Neural progenitor cell (in vitro differentiated cells): ENCODE results near the gene CEBPA. TPM values are rescaled to one million over a fixed set of nuclear protein-coding genes. Genes with fewer than 3 reads are reported as not detected.

Source experiments
- DNase-seq: peaks from one replicate; pipeline ENCODE4 v3.0.0-alpha.2; 2016; ENCODE audit warnings: low spot score
- H2AFZ ChIP-seq: fragments of 200-600 bp; sonication (generic); replicated peaks from 2 replicates; pipeline ENCODE4 v1.6.1; 2016; ENCODE audit warnings: antibody characterized with exemption
- H3F3A ChIP-seq: fragments of 200-600 bp; sonication (generic); 2 replicates; pipeline ENCODE4 v1.6.1; 2016; ENCODE audit warnings: antibody characterized with exemption, low read depth
- H3K27ac ChIP-seq: fragments of 200-600 bp; sonication (generic); 2 replicates; pipeline ENCODE4 v1.5.1; 2016; ENCODE audit warnings: mild to moderate bottlenecking
- H3K27me3 ChIP-seq: fragments of 200-600 bp; sonication (generic); 2 replicates; pipeline ENCODE4 v1.6.1; 2016; ENCODE audit warnings: mild to moderate bottlenecking, moderate library complexity
- H3K36me3 ChIP-seq: fragments of 200-600 bp; sonication (generic); 2 replicates; pipeline ENCODE4 v1.5.1; 2016
- H3K4me1 ChIP-seq: fragments of 200-600 bp; sonication (generic); 2 replicates; pipeline ENCODE4 v1.6.1; 2016; ENCODE audit warnings: mixed run types
- H3K4me2 ChIP-seq: fragments of 200-600 bp; sonication (generic); 2 replicates; pipeline ENCODE4 v1.6.1; 2016
- H3K4me3 ChIP-seq: fragments of 200-600 bp; sonication (generic); 2 replicates; pipeline ENCODE4 v1.5.1; 2016
- H3K79me2 ChIP-seq: fragments of 200-600 bp; sonication (generic); 2 replicates; pipeline ENCODE4 v1.6.1; 2016; ENCODE audit warnings: low read depth
- H3K9ac ChIP-seq: fragments of 200-600 bp; sonication (generic); 2 replicates; pipeline ENCODE4 v1.6.1; 2016
- H3K9me3 ChIP-seq: fragments of 200-600 bp; sonication (generic); 2 replicates; pipeline ENCODE4 v1.5.1; 2016; ENCODE audit warnings: low read depth
- H4K20me1 ChIP-seq: fragments of 200-600 bp; sonication (generic); 2 replicates; pipeline ENCODE4 v1.6.1; 2016; ENCODE audit warnings: low read depth
- H3K27ac Mint-ChIP-seq: 3 replicates; pipeline ENCODE4 v1.8.0; 2021; ENCODE audit warnings: mixed read lengths
- H3K27me3 Mint-ChIP-seq: 2 replicates; pipeline ENCODE4 v1.8.0; 2022; ENCODE audit warnings: low read depth, mild to moderate bottlenecking, inconsistent platforms, moderate library complexity, mixed read lengths; ENCODE audit not compliant: insufficient read depth
- H3K36me3 Mint-ChIP-seq: 3 replicates; pipeline ENCODE4 v1.8.0; 2021; ENCODE audit warnings: mixed read lengths
- H3K4me1 Mint-ChIP-seq: 3 replicates; pipeline ENCODE4 v1.8.0; 2021; ENCODE audit warnings: mixed read lengths
- H3K4me3 Mint-ChIP-seq: 3 replicates; pipeline ENCODE4 v1.8.0; 2021; ENCODE audit warnings: mild to moderate bottlenecking, moderate library complexity, mixed read lengths
- H3K9me3 Mint-ChIP-seq: 3 replicates; pipeline ENCODE4 v1.8.0; 2020; ENCODE audit warnings: mixed read lengths
- CTCF ChIP-seq: fragments of 200-600 bp; sonication (generic); IDR thresholded peaks from 2 replicates; pipeline ENCODE4 v1.5.1; 2017; ENCODE audit warnings: antibody characterized with exemption, mild to moderate bottlenecking
- EZH2 ChIP-seq: fragments of 200-600 bp; sonication (generic); IDR thresholded peaks from 2 replicates; pipeline ENCODE4 v1.6.1; 2017; ENCODE audit warnings: antibody characterized with exemption, mild to moderate bottlenecking, moderate library complexity
- EZH2phosphoT487 ChIP-seq: fragments of 200-600 bp; sonication (generic); IDR thresholded peaks from 2 replicates; pipeline ENCODE4 v1.6.1; 2017; ENCODE audit warnings: antibody characterized with exemption
- total RNA-seq: library from RNA; depleted of rRNA; stranded (reverse); fragments of >200 nt; gene quantifications from 2 replicates; pipeline ENCODE4 v1.2.3, GENCODE V29; 2015; ENCODE audit warnings: low replicate concordance

Gene CEBPA
- total RNA-seq, result 0.71 and 2.9 TPM in 2 replicates

DNA sequence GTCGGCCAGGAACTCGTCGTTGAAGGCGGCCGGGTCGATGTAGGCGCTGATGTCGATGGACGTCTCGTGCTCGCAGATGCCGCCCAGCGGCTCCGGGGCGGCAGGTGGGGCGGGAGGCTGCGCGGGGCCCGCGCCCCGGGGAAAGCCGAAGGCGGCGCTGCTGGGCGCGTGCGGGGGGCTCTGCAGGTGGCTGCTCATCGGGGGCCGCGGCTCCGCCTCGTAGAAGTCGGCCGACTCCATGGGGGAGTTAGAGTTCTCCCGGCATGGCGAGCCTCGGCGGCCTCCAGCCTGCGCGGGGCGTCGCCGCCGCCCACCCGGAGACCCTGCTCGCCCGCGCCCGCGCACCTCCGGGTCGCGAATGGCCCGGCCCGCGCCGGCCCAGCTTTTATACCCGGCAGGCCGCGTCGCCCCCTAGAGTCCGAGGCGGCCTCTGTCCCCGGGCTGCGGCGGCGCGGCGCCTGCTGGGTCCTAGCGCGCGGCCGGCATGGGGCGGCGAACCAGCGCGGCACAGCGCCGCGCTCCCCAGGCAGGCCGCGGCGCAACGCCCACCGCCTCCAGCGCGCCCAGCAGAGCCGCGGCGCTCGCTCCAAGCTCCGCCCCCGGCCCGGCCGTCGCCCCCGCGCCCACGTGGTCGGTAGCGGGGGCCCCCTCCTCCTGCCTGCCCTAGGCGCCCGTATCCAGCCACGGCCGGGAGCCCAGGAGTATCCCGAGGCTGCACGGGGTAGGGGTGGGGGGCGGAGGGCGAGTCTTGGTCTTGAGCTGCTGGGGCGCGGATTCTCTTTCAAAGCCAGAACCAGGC lies at the start of gene CEBPA:
Gene CEBPA (minus strand): TSS at position 360 of the 799 bp plus-strand sequence. CDS start 120 bp downstream, at position 240.
- Histone ChIP-seq H3F3A (peaks cover 4% of the 10 kb centered on the region), H3K4me3 (peak within 1 kb of the TSS; percentile 85), H3K27me3 (peaks cover 61% of the 10 kb centered on the region), H4K20me1 (peaks cover 24% of the 10 kb centered on the region), H3K79me2 (no peaks in the 10 kb centered on the region), H3K4me2 (peak within 1 kb of the TSS; percentile 94), H3K9me3 (no peaks in the 10 kb centered on the region), H3K36me3 (no peaks in the 10 kb centered on the region), H3K4me1 (peaks cover 15% of the 10 kb centered on the region), H2AFZ (peak within 1 kb of the TSS; percentile 78), H3K27ac (no peak within 1 kb of the TSS), H3K9ac (no peak within 1 kb of the TSS)
- TF ChIP-seq CTCF (peak; percentile 60), EZH2phosphoT487 (no peak), EZH2 (peak; percentile 12)
- peaks cover 3% of the 10 kb centered on the region for H3K4me1 Mint-ChIP-seq
- peak; percentile 96 for DNase-seq
- H3K27me3 Mint-ChIP-seq, result peaks cover 29% of the 10 kb centered on the region
- H3K4me3 Mint-ChIP-seq, result peak within 1 kb of the TSS; percentile 81
- H3K9me3 Mint-ChIP-seq, result no peaks in the 10 kb centered on the region
- no peak within 1 kb of the TSS for H3K27ac Mint-ChIP-seq
- no peaks in the 10 kb centered on the region for H3K36me3 Mint-ChIP-seq

DNA sequence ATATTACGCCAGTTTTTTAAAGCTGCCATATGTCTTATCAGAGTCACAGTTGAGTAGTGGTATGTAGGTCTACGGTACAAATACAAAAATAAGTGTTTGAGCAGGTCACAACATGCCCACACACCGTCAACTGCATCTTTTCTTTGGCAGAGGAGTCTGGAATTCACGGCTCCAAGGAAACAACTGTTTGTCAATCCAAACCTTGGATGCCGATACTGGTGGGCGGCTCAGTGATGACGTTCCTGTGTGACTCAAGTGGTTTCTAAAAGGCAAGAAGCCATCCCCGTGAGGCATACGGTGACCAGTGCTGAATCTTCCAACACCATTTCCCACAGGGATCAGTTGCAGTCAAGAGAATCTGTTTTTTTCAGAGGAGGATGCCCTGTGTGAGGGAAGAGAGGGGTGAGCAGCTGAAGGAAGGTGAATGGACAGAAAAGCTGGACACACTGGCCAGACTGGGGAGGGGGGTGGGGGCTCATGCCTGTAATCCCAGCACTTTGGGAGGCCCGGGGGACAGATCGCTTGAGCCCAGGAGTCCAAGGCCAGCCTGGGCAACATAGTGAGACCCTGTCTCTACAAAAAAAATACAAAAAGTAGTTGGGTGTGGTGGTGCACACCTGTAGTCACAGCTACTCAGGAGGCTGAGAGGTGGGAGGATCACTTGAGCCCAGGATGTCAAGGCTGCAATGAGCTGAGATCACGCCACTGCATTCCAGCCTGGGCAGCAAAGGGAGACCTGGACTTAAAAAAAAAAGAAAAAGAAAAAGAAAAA lies 48.4 kb upstream of the CEBPA start:
- H3K27ac ChIP-seq, result no peak overlapping the region
- Mint-ChIP-seq H3K27ac (no peak overlapping the region), H3K4me1 (no peaks in the 10 kb centered on the region)

More for the DNA sequence above, 48.4 kb upstream of the CEBPA start:
- TF ChIP-seq CTCF, result no peak
- TF ChIP-seq EZH2phosphoT487, result no peak
- TF ChIP-seq EZH2, result no peak
- Histone ChIP-seq H3K4me3 (no peak overlapping the region), H3K36me3 (no peaks in the 10 kb centered on the region), H3K4me2 (no peak overlapping the region), H2AFZ (no peak overlapping the region), H3K4me1 (no peaks in the 10 kb centered on the region), H3K27me3 (peaks cover under 1% of the 10 kb centered on the region), H4K20me1 (no peaks in the 10 kb centered on the region), H3F3A (no peaks in the 10 kb centered on the region), H3K79me2 (no peaks in the 10 kb centered on the region), H3K9me3 (peaks cover 3% of the 10 kb centered on the region), H3K9ac (no peak overlapping the region)
- Mint-ChIP-seq H3K36me3 (no peaks in the 10 kb centered on the region), H3K4me3 (no peak overlapping the region), H3K27me3 (peaks cover 7% of the 10 kb centered on the region), H3K9me3 (peaks cover 7% of the 10 kb centered on the region)
- DNase-seq, result no peak
